ENCODE results near the gene SPEG. TPM values are rescaled to one million over a fixed set of nuclear protein-coding genes. Genes with fewer than 3 reads are reported as not detected.

SPEG gene
- total and polyA plus RNA-seq, 2 of the 13 experiments (the other 11 are each of a cell fraction or from before 2014, with no cell fraction given), result 0.18 to 0.24 TPM

- TF ChIP-seq ZBTB2 (CRISPR knock-in tag; IDR thresholded peaks at IDR 0.05; ENCODE audit: low read depth), result peak; percentile 67; the same call in 1 of the 2 replicates
- TF ChIP-seq ZNF883 (CRISPR knock-in tag; IDR thresholded peaks at IDR 0.05; ENCODE audit: not compliant biosample characterization), result peak; percentile 96
- no peak for TF ChIP-seq CEBPZ (IDR thresholded peaks at IDR 0.05; ENCODE audit: low read length)
- TF ChIP-seq PLRG1 (conservative IDR thresholded peaks at IDR 0.05), result no peak
- no peak for TF ChIP-seq ZNF362 (CRISPR knock-in tag; IDR thresholded peaks at IDR 0.05; ENCODE audit: borderline replicate concordance)
- peak; percentile 60 for TF ChIP-seq ZNF781 (CRISPR knock-in tag; IDR thresholded peaks at IDR 0.05; ENCODE audit: borderline replicate concordance, not compliant biosample characterization)
- TF ChIP-seq ZNF501 (CRISPR knock-in tag; IDR thresholded peaks at IDR 0.05), result peak; percentile 8; the same call in 1 of the 2 replicates
- TF ChIP-seq NFATC3 (CRISPR knock-in tag; IDR thresholded peaks at IDR 0.05), result peak; percentile 94; the same call in 1 of the 2 replicates
- peak; percentile 91 for TF ChIP-seq ZNF232 (CRISPR knock-in tag; IDR thresholded peaks at IDR 0.05; ENCODE audit: borderline replicate concordance)
- peak; percentile 21; the same call in 1 of the 2 replicates for TF ChIP-seq LBX2 (CRISPR knock-in tag; IDR thresholded peaks at IDR 0.05; ENCODE audit: borderline replicate concordance)
- no peak for TF ChIP-seq KDM1A (CRISPR knock-in tag; IDR thresholded peaks at IDR 0.05)
- TF ChIP-seq KDM4B (CRISPR knock-in tag; IDR thresholded peaks at IDR 0.05), result peak; percentile 96
- peak; percentile 68 for TF ChIP-seq RXRB (CRISPR knock-in tag; IDR thresholded peaks at IDR 0.05; ENCODE audit: borderline replicate concordance)
- TF ChIP-seq PCBP1 (IDR thresholded peaks at IDR 0.05; ENCODE audit: borderline replicate concordance, low read depth, low read length), result peak; percentile 76
- TF ChIP-seq CTCF (CRISPR knock-in tag; IDR thresholded peaks at IDR 0.05), result peak; percentile 31; the same call in 1 of the 2 replicates
- TF ChIP-seq REL (CRISPR knock-in tag; conservative IDR thresholded peaks at IDR 0.05), result peak; percentile 40; the same call in 1 of the 2 replicates
- no peak for TF ChIP-seq MTA3 (CRISPR knock-in tag; IDR thresholded peaks at IDR 0.05)
- TF ChIP-seq ZNF205 (CRISPR knock-in tag; IDR thresholded peaks at IDR 0.05), result 0 out of 2 replicates have a peak, but pooled peaks have one; percentile 77
- TF ChIP-seq XRCC5 (optimal IDR thresholded peaks at IDR 0.05; ENCODE audit: low read length), result peak; percentile 92
- TF ChIP-seq GATAD2A (CRISPR knock-in tag; IDR thresholded peaks at IDR 0.05), result peak; percentile 76
- no peak for TF ChIP-seq PRPF4 (IDR thresholded peaks at IDR 0.05; ENCODE audit: low read depth, low read length, poor library complexity, severe bottlenecking)
Observed at GRCh38 chr2:219543596-219544358, 109.1 kb downstream of the SPEG start, which contains the start of the genes CHPF and TMEM198 (continued).
